Measurements from ENCODE around the gene SH3BP4. TPM values are rescaled to one million over a fixed set of nuclear protein-coding genes. Genes with fewer than 3 reads are reported as not detected.

The SH3BP4 gene
- total and polyA plus RNA-seq, 2 of the 8 experiments (the other 6 are each of a cell fraction or from before 2014, with no cell fraction given), result 28.3 to 35.4 TPM

DNA sequence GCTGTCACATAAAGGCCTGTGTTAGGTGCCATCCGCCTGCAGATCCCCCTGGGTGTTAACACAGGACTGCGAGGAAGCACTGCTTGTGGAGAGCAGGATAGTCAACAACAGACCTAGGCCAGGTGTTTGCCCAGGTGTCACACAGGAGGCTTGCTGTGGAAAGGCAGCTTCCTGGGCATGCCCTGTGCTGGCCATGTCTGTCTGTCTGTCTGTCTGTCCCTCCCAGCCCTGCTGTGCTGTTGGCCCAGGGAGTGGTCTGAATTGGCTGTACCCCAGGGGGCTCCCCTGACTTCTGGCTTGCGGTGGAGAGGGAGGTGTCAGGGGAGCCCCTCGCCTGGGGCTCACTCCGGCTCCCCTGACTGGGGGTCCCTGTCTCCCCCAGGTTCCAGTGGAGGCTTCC is 53.2 kb downstream of the SH3BP4 start:
- Histone ChIP-seq H3K79me1 (ENCODE audit: low read depth, low read length) (peaks cover 44% of the 10 kb centered on the region), H3K9ac (replicated peaks in 1 of 4; ENCODE audit: extremely low read depth in 1 of 4, low read depth in 3 of 4, low read length in 3 of 4) (no peak overlapping the region), H3K4ac (replicated peaks; ENCODE audit: insufficient read length, low read depth, low read length) (no peak overlapping the region), H3K23ac (ENCODE audit: insufficient read length) (no peak overlapping the region), H3K23me2 (ENCODE audit: low read depth, low read length) (no peaks in the 10 kb centered on the region), H3K36me3 (ENCODE audit: control insufficient read depth in 2 of 4, insufficient read depth in 4 of 4, low read length in 3 of 4) (peaks cover 0 to 7% (median 0%) of the 10 kb centered on the region in 4 experiments; a peak in 1 of 8 replicates), H3K18ac (ENCODE audit: extremely low read depth, low read length) (no peak overlapping the region; the same call in 1 of the 2 replicates), H3K9me3 (ENCODE audit: insufficient read depth in 2 of 2, low read depth in 1 of 2, low read length in 1 of 2) (no peaks in the 10 kb centered on the region), H3K4me2 (ENCODE audit: insufficient read depth in 1 of 2, low read depth in 2 of 2, low read length in 2 of 2) (peak overlapping the region in 1 of 2 experiments; percentile 27; a peak in 2 of 4 replicates), H2BK120ac (replicated peaks; ENCODE audit: low read depth, low read length) (no peak overlapping the region), H4K20me1 (replicated peaks in 1 of 2; ENCODE audit: control insufficient read depth in 1 of 2, insufficient read depth in 2 of 2, low read length in 2 of 2) (peaks cover 8 to 15% of the 10 kb centered on the region in 2 experiments), H4K91ac (replicated peaks; ENCODE audit: insufficient read length, low read length) (peak overlapping the region; percentile 68), H2AFZ (ENCODE audit: low read length) (no peak overlapping the region), H3K27me3 (replicated peaks in 1 of 4; ENCODE audit: control insufficient read depth in 3 of 4, extremely low read depth in 1 of 4, insufficient read depth in 3 of 4, low read length in 3 of 4) (no peaks in the 10 kb centered on the region), H4K5ac (ENCODE audit: insufficient read length, low read depth, low read length) (no peak overlapping the region), H3K4me3 (ENCODE audit: extremely low read depth in 1 of 4, insufficient read depth in 2 of 4, low read depth in 3 of 4, low read length in 4 of 4) (no peak overlapping the region), H2BK15ac (ENCODE audit: low read length) (no peak overlapping the region), H3K56ac (replicated peaks; ENCODE audit: insufficient read length, low read depth, low read length) (no peak overlapping the region), H2BK20ac (ENCODE audit: low read length) (no peak overlapping the region), H3K14ac (ENCODE audit: insufficient read length) (no peak overlapping the region), H3K4me1 (replicated peaks in 1 of 4; ENCODE audit: control insufficient read depth in 3 of 4, insufficient read depth in 4 of 4, low read length in 3 of 4) (peaks cover 4 to 36% (median 22%) of the 10 kb centered on the region in 4 experiments), H4K8ac (ENCODE audit: extremely low read depth, insufficient read depth, low read length) (no peak overlapping the region; the same call in 1 of the 2 replicates), H2BK5ac (ENCODE audit: low read depth, low read length) (peak overlapping the region; percentile 54; the same call in 1 of the 2 replicates), H3K79me2 (ENCODE audit: control insufficient read depth in 1 of 2, insufficient read depth in 2 of 2, low read length in 2 of 2) (peaks cover 0 to 94% of the 10 kb centered on the region in 2 experiments; a peak in 2 of 4 replicates), H3K27ac (ENCODE audit: low read depth, low read length) (no peak overlapping the region), H2AK5ac (ENCODE audit: low read depth, low read length) (0 out of 2 replicates have a peak overlapping the region, but pooled peaks have one; percentile 4), H2BK12ac (ENCODE audit: low read depth, low read length) (no peak overlapping the region)
- POLR2A ChIA-PET (ENCODE audit: partially characterized antibody), result interaction anchor here (0.7 to 1.4 kb wide), 3 partner anchors 9 to 51 kb away, joined by 3 to 4 read pairs (median 4); no protein-coding TSS in a partner anchor
- DNase-seq (ENCODE audit: low read depth in 1 of 2, low spot score in 2 of 2), result no peak
- CTCF ChIA-PET (ENCODE audit: partially characterized antibody), result interaction anchor here (0.7 to 5.9 kb wide), 14 partner anchors 8 to 254 kb away, joined by 3 to 35 read pairs (median 5); no protein-coding TSS in a partner anchor
- 78% methylated on average over 5 of the region's 5 CpGs; no CpG with 5 or more reads in 1 of the 2 experiments for WGBS, 2 experiments (ENCODE audit: extremely low coverage in 1 of 2, insufficient coverage in 1 of 2, insufficient read length in 1 of 2, insufficient replicate concordance in 2 of 2, low coverage in 1 of 2, low lambda C conversion rate in 2 of 2, missing lambda C conversion rate in 1 of 2)
- FAIRE-seq, result no peak
- no peak for TF ChIP-seq ASH2L (IDR thresholded peaks at IDR 0.05; ENCODE audit: low read length)
- no peak for TF ChIP-seq HDAC2 (IDR thresholded peaks at IDR 0.05; ENCODE audit: borderline replicate concordance in 1 of 2, low read depth in 2 of 2, low read length in 2 of 2)
- TF ChIP-seq KDM5A (IDR thresholded peaks at IDR 0.05; ENCODE audit: low read length), result no peak
- TF ChIP-seq CEBPB (IDR thresholded peaks at IDR 0.05; ENCODE audit: low read depth, low read length), result no peak
- TF ChIP-seq RBBP5 (IDR thresholded peaks at IDR 0.05; ENCODE audit: borderline replicate concordance, low read depth, low read length), result no peak
- TF ChIP-seq, protein P1, sequence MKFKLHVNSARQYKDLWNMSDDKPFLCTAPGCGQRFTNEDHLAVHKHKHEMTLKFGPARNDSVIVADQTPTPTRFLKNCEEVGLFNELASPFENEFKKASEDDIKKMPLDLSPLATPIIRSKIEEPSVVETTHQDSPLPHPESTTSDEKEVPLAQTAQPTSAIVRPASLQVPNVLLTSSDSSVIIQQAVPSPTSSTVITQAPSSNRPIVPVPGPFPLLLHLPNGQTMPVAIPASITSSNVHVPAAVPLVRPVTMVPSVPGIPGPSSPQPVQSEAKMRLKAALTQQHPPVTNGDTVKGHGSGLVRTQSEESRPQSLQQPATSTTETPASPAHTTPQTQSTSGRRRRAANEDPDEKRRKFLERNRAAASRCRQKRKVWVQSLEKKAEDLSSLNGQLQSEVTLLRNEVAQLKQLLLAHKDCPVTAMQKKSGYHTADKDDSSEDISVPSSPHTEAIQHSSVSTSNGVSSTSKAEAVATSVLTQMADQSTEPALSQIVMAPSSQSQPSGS (IDR thresholded peaks at IDR 0.05; ENCODE audit: low read length), result no peak
- no peak for TF ChIP-seq TEAD4 (IDR thresholded peaks at IDR 0.05; ENCODE audit: low read depth, low read length)
- no peak for TF ChIP-seq POLR2A (IDR thresholded peaks at IDR 0.05; ENCODE audit: control extremely low read depth in 1 of 2, low read depth in 2 of 2, low read length in 2 of 2)
- TF ChIP-seq RAD21 (IDR thresholded peaks at IDR 0.05 in 1 of 2, conservative IDR thresholded peaks at IDR 0.05 in 1 of 2; ENCODE audit: low read depth in 2 of 2, low read length in 2 of 2), result no peak
- no peak for TF ChIP-seq YY1 (IDR thresholded peaks at IDR 0.05; ENCODE audit: low read depth, low read length)
- no peak for TF ChIP-seq SRF (IDR thresholded peaks at IDR 0.05; ENCODE audit: low read depth, low read length)
- no peak for TF ChIP-seq SAP30 (IDR thresholded peaks at IDR 0.05; ENCODE audit: insufficient read depth, insufficient replicate concordance, low read length)
